Activated T-cell treated with anti-CD3 and anti-CD28 coated beads, Interleukin-2, amount 50 U/mL, for 72 hours (primary cell): ENCODE results near the gene ZNF474. TPM values are rescaled to one million over a fixed set of nuclear protein-coding genes. Genes with fewer than 3 reads are reported as not detected.
"Not testable (repeated sequence)": the region's sequence is repeated elsewhere in the genome, so short reads cannot be mapped to it uniquely, and the experiment has no call there.

Source experiments
- ATAC-seq, 2 donors: fragments of 150-1000 bp; cut with Tn5 transposase; replicated peaks in 1 of 2; 2 replicates each; pipeline ENCODE4 v1.10.0; 2021; ENCODE audit warnings: moderate library complexity in 2 of 2, mild to moderate bottlenecking in 1 of 2
- DNase-seq, 2 donors: peaks; one replicate each; pipeline ENCODE4 v3.0.0; 2021 to 2022; ENCODE audit warnings: mixed read lengths in 1 of 2
- H3K27ac Mint-ChIP-seq: one replicate; pipeline ENCODE4 v1.8.0; 2022; ENCODE audit warnings: mild to moderate bottlenecking, moderate library complexity, mixed read lengths
- H3K27me3 Mint-ChIP-seq: one replicate; pipeline ENCODE4 v1.8.0; 2022; ENCODE audit warnings: low read depth, mixed read lengths
- H3K36me3 Mint-ChIP-seq, 2 donors: one replicate each; pipeline ENCODE4 v1.8.0; 2022; ENCODE audit warnings: mixed read lengths in 2 of 2, mild to moderate bottlenecking in 1 of 2; ENCODE audit not compliant: insufficient read depth in 2 of 2
- H3K4me1 Mint-ChIP-seq: one replicate; pipeline ENCODE4 v1.8.0; 2022; ENCODE audit warnings: low read depth, mixed read lengths
- H3K4me3 Mint-ChIP-seq, 2 donors: one replicate each; pipeline ENCODE4 v1.8.0; 2022; ENCODE audit warnings: mild to moderate bottlenecking in 2 of 2, mixed read lengths in 2 of 2, moderate library complexity in 2 of 2
- H3K9me3 Mint-ChIP-seq, 2 donors: one replicate each; pipeline ENCODE4 v1.8.0; 2022; ENCODE audit warnings: mixed read lengths in 2 of 2
- total RNA-seq, 2 donors: library from RNA; stranded (reverse); gene quantifications; one replicate each; pipeline ENCODE4 v1.2.3, GENCODE V29; 2022

ZNF474 gene
- under 1 TPM in 1 of 2 donors, not detected in 1; 0.12 TPM for total RNA-seq

DNA sequence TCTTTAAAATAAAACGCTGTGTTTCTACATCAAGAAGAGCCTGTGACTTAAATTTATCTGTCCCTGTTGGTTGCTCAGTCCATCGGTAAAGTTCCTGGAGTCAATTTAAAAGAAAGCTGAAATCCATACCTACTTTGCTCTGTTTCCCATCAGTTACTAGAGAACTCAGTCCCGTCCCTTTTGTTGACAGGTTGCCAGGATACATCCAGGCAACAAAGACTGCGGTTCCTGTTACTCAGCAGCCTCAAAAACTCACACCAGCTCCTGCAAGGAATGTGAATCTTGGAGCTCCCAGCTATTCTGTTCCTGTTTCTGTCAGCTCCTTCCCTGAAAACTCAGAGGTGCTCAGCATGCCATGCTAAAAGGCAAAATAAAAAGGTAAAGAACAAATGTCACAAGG, at the start of gene ZNF474:
Gene ZNF474 (plus strand): TSS at position 241 of the 400 bp plus-strand sequence. CDS start 22,445 bp downstream, outside the sequence.
- no peak within 1 kb of the TSS for H3K4me3 Mint-ChIP-seq
- ATAC-seq (no peak), DNase-seq (no peak)
- no peak within 1 kb of the TSS for H3K27ac Mint-ChIP-seq
- no peaks in the 10 kb centered on the region for H3K27me3 Mint-ChIP-seq
- H3K36me3 Mint-ChIP-seq: no peaks in the 10 kb centered on the region
- H3K9me3 Mint-ChIP-seq: no peaks in the 10 kb centered on the region
- H3K4me1 Mint-ChIP-seq: no peaks in the 10 kb centered on the region

DNA sequence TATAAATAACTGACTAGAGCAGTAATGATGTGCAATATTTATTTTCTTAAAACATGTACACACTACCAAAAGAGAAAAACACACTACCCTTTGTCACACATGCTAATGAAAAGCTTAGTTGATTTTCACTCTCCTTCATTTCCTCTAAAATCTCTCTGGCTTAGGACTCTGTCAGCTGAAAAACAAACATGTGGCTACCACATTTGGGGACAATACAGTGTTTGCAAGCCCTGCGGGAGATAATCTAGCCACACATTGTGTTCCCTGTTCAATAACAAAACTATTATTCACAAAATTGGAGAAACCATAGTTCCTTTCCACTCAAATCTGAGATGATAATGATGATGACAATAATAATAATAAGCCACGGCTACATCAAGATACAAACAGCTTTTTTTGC, 47.8 kb upstream of the ZNF474 start:
- peaks cover 0 to 2% of the 10 kb centered on the region in 2 donors for H3K36me3 Mint-ChIP-seq
- H3K4me1 Mint-ChIP-seq: peaks cover 14% of the 10 kb centered on the region
- no peak overlapping the region for H3K27ac Mint-ChIP-seq
- ATAC-seq (no peak), DNase-seq (no peak)
- no peaks in the 10 kb centered on the region for H3K9me3 Mint-ChIP-seq
- H3K27me3 Mint-ChIP-seq: peaks cover 47% of the 10 kb centered on the region
- no peak overlapping the region for H3K4me3 Mint-ChIP-seq

DNA sequence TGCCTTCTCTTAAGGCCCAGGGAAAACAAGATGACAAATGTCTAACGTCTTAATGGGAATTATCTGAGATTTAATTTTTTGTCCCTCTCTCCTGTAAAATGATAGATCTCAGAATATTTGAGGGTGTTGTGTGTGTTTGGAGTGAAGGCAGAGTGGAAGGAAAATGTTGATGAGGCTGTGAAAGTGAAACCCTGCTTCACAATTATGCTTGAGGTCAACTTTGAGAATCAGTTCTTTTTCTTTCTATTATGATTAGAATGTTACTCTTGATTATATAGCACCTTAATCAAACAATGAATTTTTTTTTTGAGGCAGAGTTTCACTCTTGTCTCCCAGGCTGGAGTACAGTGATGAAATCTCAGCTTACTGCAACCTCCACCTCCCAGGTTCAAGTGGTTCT, 45.8 kb upstream of the ZNF474 start:
- DNase-seq (no peak), ATAC-seq (no peak)
- Mint-ChIP-seq H3K27me3 (peaks cover 33% of the 10 kb centered on the region), H3K4me3 (no peak overlapping the region), H3K4me1 (peaks cover 6% of the 10 kb centered on the region), H3K27ac (no peak overlapping the region), H3K36me3 (no peaks in the 10 kb centered on the region), H3K9me3 (no peaks in the 10 kb centered on the region)

DNA sequence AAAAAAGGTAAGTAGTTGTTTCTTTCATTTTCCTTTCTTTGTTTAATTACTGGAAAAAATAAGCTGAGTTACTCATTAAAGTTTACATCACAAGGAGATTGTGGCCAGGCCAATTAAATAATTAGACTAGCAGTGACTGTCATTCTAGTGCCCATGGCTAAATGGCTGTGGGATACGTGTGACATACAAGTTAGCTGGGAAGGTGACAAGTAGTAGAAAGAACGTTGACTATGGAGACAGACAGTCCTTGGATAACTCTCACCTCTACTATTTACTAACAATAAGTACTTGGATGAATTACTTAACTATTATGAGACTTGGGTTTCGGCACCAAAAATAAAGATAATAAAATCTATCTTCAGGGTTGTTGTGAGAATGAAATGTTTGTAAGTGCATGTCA, 44.3 kb upstream of the ZNF474 start:
- no peaks in the 10 kb centered on the region for H3K36me3 Mint-ChIP-seq
- no peaks in the 10 kb centered on the region for H3K9me3 Mint-ChIP-seq
- no peak overlapping the region for H3K4me3 Mint-ChIP-seq
- DNase-seq (no peak), ATAC-seq (no peak)
- peaks cover 18% of the 10 kb centered on the region for H3K27me3 Mint-ChIP-seq
- no peak overlapping the region for H3K27ac Mint-ChIP-seq
- H3K4me1 Mint-ChIP-seq: peaks cover 6% of the 10 kb centered on the region

DNA sequence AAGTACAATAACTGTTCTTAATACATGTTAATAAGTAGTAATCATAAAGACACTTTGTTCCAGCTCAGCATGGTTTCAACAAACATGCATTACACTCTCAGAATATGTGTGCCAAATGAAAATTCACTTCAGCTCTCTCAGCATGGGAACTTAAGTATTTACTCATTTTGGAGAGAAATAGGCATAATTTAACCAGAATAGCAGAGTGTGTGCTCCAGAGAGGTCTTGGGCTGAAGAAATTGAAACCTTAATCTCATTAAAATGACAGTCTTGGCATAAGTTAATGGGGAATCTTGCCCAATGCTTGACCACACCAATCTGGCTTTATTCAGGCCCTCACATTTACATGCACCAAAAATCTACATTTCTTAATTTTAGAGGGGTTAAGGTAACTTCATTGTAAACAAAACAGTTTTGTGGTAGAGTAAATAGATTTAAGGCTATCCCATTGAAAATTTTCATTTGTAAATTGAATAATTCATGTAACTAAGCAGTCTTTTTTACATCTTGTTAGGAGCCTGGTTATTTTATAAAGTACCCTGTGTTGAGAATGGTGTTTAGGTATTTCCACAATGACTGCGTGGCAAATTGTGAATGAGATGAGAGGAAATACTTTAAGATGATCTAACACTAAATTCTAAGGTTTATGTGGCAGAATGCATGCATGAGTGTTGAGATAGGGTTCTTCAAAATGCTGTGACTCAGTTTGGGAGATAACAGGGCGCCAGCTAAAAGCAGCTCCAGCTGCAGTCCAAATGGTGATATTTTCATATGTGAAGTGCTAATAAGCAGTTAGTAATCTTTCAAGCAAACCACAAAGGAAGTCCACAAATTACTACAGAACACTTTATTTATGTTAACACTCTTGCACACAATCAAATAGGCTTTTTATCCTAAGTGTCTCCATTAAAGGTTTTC, 40.0 kb upstream of the ZNF474 start:
- H3K36me3 Mint-ChIP-seq: no peaks in the 10 kb centered on the region

DNA sequence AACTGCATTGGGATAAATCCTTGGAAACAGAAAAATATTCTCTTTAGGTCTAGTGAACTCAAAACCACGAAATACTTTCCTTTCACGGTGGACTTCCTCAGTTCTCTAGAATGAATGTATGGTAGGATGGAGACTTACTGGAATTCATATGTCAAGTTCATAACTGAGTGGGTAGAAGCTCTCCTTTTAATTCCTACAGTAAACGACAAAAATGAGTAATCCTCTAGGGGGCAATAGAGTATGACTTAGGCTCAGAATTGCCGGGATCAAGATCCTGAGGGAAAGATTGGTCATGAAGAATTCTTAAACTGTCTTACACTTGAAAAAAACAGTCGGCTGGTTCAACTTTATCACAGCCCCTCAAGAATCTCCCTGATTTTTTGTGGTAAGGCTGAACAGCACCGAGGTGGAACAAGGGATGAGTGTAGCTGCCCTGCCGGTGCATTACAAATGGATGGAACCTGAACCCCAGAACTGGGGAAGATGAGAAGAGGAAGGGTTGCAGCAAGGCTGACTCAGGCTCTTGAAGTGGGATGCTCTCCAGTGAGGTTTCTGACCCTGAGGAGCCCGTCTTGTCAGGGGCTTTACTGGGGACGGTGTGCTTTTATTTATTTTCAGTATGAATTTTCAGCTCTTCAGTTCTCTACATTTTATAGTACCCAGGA, 37.3 kb upstream of the ZNF474 start:
- no peak for DNase-seq
- no peak overlapping the region for H3K27ac Mint-ChIP-seq
- no peaks in the 10 kb centered on the region for H3K36me3 Mint-ChIP-seq

More for the DNA sequence above, 40.0 kb upstream of the ZNF474 start:
- ATAC-seq (no peak), DNase-seq (no peak)
- Mint-ChIP-seq H3K4me1 (no peaks in the 10 kb centered on the region), H3K27me3 (peaks cover 13% of the 10 kb centered on the region), H3K9me3 (no peaks in the 10 kb centered on the region), H3K27ac (no peak overlapping the region), H3K4me3 (no peak overlapping the region)

DNA sequence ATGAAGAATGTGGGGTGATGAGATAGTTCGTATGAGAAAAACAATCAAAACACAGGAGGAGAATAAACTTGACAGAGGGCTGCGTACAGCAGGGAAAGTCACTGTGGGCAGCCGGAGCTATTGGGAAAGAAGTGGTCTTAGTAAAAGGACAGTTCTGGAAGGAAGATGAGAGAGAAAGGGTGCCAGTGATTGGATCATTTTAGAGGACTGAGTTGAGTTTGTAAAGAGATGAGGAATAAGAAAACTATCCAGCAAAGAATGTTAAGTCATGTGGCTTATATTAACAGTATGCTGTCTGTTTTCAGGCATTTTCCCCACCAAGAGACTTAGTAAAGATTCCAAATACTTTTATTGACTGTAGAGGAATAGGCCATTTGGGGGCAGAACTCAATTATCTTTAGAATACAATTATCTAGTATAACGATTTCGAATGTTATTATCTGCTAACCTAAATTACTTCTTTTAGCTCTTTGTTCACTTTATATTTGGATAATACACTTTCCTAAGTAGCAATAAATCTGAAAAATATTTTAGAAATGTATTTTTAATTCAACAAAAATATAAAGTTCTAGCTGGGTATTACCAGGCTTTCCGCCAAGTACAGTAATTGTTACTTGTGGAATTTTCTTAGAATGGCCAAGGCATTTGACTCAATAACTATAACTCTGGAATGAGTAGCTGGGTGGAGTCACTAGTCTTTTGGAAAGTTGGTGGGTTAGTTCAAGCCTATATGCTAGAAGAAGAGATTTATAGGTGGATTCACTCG, 35.7 kb upstream of the ZNF474 start:
- ATAC-seq: no peak
- Mint-ChIP-seq H3K4me3 (no peak overlapping the region), H3K9me3 (no peaks in the 10 kb centered on the region), H3K36me3 (no peaks in the 10 kb centered on the region), H3K4me1 (no peaks in the 10 kb centered on the region), H3K27ac (no peak overlapping the region), H3K27me3 (no peaks in the 10 kb centered on the region)
- DNase-seq: no peak

More for the DNA sequence above, 37.3 kb upstream of the ZNF474 start:
- H3K4me3 Mint-ChIP-seq: no peak overlapping the region
- H3K9me3 Mint-ChIP-seq: no peaks in the 10 kb centered on the region
- no peak for ATAC-seq
- H3K27me3 Mint-ChIP-seq: no peaks in the 10 kb centered on the region
- no peaks in the 10 kb centered on the region for H3K4me1 Mint-ChIP-seq

DNA sequence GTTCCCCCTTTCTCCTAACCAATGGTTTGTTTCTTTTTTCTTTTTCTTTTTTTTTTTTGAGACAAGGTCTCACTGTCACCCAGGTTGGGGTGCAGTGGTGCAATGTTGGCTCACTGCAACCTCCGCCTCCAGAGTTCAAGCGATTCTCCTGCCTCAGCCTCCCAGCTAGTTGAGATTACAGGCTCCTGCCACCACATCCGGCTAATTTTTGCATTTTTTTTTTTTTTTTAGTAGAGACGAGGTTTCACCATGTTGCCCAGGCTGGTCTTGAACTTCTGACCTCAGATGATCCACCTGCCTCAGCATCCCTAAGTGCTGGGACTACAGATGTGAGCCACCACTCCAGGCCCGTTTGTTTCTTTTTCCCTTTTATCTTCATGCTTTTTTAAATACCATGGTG, 35.1 kb upstream of the ZNF474 start:
- not testable (repeated sequence) for H3K36me3 Mint-ChIP-seq, H3K9me3 Mint-ChIP-seq, H3K4me3 Mint-ChIP-seq, H3K27me3 Mint-ChIP-seq, DNase-seq, ATAC-seq, H3K27ac Mint-ChIP-seq, H3K4me1 Mint-ChIP-seq

DNA sequence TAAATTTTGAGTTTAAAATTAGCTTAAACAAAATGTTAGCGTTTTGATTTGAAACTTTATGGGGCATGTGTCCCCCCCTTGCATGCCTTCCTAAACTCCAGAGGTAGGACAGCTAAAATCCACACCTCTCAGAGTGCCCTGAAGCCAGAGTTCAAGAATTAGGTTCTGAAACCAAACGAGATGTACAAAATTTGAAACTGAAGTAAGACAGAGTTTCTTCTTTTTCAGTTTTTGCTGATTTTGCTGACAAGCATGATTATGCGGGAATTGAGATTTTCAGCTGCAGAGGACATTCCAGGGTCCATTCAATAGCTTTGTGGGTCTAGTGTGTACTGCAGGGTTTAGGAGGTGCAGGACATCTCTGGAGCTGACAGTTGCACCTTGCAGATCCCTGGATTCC, 34.2 kb upstream of the ZNF474 start:
- Mint-ChIP-seq H3K36me3 (no peaks in the 10 kb centered on the region), H3K27ac (no peak overlapping the region), H3K4me1 (no peaks in the 10 kb centered on the region), H3K27me3 (no peaks in the 10 kb centered on the region), H3K9me3 (no peaks in the 10 kb centered on the region), H3K4me3 (no peak overlapping the region)
- DNase-seq (no peak), ATAC-seq (no peak)

DNA sequence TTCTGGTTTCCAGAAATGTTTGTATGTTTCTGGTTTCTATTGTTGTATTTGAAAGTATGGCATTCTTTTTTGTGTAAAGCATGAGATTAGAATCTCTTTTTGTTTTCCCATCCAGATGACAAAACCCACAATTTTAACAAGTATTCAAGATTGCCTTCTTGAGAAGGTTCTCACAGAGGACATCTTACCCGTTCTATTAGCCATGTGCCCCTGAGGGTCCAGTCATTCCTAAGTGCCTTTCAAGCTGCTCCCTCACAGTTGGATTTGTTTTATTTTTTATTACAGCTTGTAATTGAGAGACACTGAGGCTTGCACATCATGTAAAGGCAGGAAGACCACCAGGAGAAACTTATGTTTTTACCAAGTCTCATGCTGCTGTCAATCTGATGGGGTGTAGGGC, 32.0 kb upstream of the ZNF474 start:
- no peaks in the 10 kb centered on the region for H3K4me1 Mint-ChIP-seq
- no peak overlapping the region for H3K4me3 Mint-ChIP-seq
- H3K36me3 Mint-ChIP-seq: no peaks in the 10 kb centered on the region
- ATAC-seq (no peak), DNase-seq (no peak)
- no peaks in the 10 kb centered on the region for H3K9me3 Mint-ChIP-seq
- no peak overlapping the region for H3K27ac Mint-ChIP-seq
- no peaks in the 10 kb centered on the region for H3K27me3 Mint-ChIP-seq

DNA sequence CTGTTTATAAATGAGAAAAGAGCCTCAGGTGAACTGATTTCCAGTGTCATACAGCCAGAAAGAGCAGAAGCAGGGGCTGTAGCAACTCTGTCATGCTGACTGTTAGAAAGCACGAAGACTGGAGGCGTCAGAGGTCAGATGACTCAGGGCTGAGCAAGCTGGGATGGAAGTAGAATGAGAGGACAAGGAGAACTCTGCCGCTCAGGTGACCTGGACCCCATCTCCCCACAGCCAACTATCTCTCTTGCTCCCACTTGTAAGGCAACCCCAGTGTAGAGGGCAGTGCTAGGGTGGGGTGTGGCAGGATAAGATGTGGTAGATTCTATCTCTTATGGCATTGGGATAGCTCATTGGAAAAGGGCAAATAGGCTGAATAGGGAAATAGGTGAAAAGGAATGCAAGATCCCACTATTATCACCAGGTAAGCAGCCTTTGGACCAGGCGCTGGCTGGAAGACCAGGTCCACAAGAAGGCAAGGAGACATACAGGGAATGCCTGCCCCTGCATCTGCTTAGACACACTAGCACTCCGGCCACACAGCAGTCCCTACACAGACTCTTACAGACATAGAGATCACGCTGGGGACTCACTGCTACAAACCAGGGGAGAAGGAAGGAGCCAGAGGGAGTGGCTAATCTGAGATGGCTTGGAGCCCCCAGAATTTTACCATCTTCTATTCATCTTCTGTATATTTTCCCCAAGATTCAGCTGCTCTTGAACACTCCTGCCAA, 30.1 kb upstream of the ZNF474 start:
- Mint-ChIP-seq H3K4me1 (no peaks in the 10 kb centered on the region), H3K27me3 (no peaks in the 10 kb centered on the region), H3K27ac (no peak overlapping the region), H3K4me3 (no peak overlapping the region), H3K9me3 (no peaks in the 10 kb centered on the region), H3K36me3 (no peaks in the 10 kb centered on the region)
- ATAC-seq (no peak), DNase-seq (no peak)

DNA sequence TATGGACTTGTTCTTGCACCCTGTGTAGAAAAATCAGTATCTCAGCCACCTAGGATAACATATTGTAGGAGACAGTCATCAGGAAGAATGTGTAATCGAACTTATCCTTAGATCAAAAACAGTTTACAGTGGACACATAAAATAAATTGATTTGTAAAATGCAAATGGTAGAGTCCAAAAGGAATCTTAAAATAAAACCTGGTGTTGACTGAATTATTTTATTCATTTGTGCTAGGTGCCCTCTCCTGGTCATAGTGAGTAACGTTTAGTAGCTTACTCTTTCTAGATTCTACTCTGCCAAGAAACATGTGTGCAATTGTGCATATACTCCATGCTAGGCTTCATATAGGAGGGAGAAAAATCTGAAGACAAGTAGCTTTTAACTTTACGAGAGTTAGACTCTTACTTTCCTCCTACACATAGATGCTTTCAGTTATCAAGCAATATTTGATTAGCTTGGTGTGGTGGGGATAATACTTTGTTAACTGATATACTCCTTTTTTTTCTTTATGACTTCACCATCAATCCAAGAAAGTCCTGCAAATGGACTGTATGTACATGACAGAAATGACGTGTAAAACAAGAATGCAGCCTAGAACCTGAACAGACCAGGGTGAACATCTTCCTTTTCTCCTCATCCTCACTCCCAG, 27.6 kb upstream of the ZNF474 start:
- Mint-ChIP-seq H3K36me3 (no peaks in the 10 kb centered on the region), H3K4me1 (no peaks in the 10 kb centered on the region), H3K27ac (no peak overlapping the region), H3K27me3 (peaks cover 6% of the 10 kb centered on the region), H3K9me3 (no peaks in the 10 kb centered on the region), H3K4me3 (no peak overlapping the region)
- ATAC-seq (no peak), DNase-seq (no peak)
